ENCODE measurements around the gene ROBO2.

DNA sequence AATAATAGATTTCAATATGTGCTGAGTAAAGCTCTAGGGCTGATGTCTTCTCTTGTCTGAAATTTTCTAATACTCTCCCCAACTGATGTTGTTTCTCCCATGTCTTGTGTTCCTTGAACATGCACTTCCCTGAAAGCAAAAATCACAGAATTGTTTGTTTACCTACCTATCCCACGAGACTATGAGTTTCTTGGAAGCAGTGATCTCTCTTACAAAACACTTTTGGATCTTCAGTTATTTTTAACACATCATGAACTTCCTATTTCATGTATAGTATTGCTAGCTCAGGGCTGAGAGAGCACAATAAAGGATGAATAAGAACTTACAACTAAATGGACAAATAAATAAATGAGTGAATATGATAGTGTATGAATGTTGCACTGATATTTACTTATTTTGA lies 365.0 kb downstream of the ROBO2 start:
- no peak for TF ChIP-seq POLR2A (IDR thresholded peaks at IDR 0.05)
- TF ChIP-seq, protein P1, sequence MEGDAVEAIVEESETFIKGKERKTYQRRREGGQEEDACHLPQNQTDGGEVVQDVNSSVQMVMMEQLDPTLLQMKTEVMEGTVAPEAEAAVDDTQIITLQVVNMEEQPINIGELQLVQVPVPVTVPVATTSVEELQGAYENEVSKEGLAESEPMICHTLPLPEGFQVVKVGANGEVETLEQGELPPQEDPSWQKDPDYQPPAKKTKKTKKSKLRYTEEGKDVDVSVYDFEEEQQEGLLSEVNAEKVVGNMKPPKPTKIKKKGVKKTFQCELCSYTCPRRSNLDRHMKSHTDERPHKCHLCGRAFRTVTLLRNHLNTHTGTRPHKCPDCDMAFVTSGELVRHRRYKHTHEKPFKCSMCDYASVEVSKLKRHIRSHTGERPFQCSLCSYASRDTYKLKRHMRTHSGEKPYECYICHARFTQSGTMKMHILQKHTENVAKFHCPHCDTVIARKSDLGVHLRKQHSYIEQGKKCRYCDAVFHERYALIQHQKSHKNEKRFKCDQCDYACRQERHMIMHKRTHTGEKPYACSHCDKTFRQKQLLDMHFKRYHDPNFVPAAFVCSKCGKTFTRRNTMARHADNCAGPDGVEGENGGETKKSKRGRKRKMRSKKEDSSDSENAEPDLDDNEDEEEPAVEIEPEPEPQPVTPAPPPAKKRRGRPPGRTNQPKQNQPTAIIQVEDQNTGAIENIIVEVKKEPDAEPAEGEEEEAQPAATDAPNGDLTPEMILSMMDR (IDR thresholded peaks at IDR 0.05): no peak
